NCI-H2081 (cell line): ENCODE results near the gene LTBP1.

Source experiments
- DNase-seq, 2 experiments: peaks; one replicate each; lab custom pipeline; 2025; lab: John Stamatoyannopoulos, UW

Gene LTBP1

DNA sequence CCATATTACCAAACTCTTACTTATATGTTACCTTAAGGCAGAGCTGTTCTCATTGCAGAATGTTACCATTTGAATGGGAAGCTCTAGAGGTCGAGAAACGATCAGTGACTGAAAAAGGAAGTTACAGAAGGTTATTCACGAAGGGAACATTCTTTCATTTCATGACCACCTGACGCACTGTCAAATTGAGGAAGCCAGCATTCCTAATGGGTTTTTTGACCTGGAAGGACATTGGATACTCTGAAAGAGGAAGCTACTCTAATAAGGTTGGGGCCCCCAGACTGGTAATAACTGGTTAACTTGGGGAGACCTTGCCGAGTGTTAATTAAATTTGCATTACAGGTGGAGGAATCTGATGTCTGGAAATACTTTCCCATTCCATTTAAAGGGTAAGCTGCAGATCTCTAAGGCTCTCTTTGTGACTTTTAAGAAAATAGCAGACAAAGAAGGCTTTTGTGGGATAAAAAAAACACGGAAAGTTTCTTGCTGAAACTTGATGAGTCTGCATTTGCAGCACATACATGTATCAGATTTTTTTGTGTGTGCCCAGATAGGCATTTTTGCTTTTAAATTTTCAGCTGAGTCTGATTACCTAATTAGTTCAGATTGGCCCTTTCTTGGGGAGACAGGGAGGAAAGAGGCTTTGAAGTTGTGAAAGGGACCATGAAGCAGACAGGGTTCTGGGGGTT, 137.1 kb downstream of the LTBP1 start:
- DNase-seq, result no peak

DNA sequence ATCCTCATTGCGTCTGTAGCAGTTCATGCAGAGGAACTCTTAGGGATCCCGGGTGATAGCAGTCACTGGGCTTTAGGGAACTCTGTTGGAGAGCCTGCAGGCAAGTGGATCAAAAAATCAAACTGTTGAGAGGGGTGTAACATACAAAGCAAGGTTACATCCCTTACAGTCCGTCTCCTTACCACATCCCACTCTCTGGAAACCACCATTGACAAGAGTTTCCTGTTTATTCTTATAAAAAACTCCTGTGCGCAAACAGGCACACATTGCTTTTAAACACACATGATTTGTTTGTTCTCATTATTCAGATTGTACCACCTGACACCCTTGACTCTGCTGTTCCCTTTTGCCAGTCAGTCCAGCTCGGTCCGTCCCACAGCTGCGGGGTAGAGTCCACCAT, 137.7 kb downstream of the LTBP1 start:
- no peak for DNase-seq

DNA sequence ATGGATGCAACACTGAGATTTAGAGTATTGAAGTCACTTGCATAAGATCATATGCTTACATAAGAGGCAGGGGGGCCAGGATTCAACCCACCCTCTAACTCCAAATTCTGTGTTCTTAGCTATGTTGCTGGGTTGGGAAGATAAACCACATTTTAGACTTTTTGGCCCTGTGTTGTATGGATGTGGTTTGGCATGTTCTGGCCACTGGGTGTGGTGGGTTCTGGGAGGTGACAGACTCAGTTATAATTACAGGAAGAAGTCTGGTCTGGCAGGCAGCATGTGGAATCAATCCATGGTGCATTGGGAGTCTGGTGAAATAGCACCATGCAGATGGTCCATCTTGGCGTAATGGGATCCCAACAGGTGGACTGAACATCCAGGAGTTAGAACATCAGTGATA, 138.9 kb downstream of the LTBP1 start:
- no peak for DNase-seq

DNA sequence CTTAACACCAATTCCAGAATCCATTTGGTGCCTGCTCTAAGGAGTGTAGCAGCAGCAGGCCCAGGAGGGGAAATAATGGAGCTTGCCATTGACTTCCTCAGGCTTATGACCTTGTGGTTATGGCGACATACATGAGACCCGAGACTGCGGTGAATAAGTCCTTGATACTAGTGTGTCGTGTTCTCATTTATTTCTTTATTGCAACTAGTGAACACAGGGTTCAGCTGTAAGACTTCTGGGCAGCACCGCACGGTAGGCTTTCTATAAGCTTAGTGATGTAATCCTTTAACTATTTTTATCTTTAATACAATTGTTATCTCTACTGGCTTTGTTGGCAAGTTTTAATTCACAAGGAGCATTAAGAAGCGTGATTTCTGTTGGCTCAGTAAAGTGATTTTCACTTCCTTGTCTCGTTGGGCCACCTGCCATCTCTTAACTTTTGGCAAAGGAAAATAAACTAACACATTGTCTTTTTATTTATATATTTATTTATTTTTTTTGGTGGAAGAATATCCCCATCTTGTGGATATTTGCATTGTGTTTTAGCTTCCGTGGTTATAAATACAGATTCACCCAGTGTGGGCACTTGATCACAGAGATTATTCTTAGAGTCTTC, 139.8 kb downstream of the LTBP1 start:
- DNase-seq, result no peak

DNA sequence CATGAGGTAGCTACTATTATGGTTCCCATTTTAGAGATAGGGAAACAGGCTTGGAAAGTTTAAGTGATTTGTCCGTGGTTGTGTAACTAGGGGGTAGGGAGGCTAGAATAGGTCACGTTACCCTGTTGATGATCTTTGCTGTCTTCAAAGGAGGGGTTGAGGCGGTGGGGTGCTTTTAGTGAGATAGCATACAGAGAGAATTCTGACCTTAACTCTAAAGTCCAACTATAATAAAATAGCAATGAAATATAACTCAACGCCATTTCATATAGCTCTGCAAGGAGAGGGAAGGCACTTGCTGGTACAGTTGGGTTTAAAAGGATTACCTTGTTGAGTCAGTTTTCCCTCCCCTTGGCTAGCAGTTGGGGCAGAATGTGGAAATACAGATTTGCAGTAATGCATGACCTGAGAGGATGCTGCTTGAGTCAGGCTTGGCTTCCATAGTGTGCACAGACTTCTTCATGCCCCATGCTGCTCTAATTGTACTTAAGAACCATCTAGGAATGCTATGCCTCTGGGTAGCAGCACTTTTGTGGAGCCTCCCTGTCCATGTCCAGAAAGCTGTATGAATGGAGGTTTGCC, 143.9 kb downstream of the LTBP1 start:
- DNase-seq, result no peak

GRCh38 chr2:33091541-33092123, 144.9 kb downstream of the LTBP1 start:
- no peak for DNase-seq

- no peak for DNase-seq
Observed at GRCh38 chr2:33093283-33093993, 146.7 kb downstream of the LTBP1 start.

GRCh38 chr2:33094303-33094702, 147.6 kb downstream of the LTBP1 start:
- no peak for DNase-seq

DNA sequence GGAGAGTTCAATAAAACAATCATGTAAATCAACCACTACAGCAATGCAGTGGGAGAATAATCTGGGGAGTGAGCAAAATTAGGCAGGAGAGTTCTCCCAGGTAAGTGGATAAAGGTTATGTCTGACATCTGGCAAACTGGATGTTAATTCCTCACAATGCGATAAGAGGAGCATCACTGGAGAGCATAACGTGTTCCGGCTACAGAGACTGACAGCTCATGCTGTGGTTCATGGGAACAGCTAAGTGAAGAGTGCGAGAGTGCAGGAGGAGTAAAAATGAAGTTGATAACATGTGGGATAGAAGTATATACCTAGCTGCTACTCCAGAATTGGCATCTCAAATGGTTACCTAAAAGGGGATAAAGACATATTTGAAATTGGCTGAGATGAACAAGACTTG, 153.2 kb downstream of the LTBP1 start:
- DNase-seq, result no peak

DNA sequence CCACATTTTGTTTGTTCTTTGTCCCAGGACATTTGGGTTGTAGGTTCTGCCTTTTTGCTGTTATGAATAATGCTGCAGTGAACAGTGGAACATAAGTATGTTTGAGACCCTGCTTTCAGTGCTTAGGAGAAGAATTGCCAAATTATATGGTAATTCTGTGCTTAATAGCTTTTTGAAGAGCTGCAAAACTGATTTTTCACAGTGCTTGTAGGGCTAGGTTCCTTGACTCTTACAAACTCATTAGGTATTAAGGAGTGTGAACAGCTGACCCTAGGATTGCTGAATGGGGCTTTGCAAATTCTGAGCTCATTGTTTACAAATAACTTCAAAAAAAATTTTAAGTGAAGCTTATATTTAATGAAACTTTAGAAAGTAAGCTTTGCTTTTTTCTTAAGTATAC, 154.2 kb downstream of the LTBP1 start:
- DNase-seq, result no peak

DNA sequence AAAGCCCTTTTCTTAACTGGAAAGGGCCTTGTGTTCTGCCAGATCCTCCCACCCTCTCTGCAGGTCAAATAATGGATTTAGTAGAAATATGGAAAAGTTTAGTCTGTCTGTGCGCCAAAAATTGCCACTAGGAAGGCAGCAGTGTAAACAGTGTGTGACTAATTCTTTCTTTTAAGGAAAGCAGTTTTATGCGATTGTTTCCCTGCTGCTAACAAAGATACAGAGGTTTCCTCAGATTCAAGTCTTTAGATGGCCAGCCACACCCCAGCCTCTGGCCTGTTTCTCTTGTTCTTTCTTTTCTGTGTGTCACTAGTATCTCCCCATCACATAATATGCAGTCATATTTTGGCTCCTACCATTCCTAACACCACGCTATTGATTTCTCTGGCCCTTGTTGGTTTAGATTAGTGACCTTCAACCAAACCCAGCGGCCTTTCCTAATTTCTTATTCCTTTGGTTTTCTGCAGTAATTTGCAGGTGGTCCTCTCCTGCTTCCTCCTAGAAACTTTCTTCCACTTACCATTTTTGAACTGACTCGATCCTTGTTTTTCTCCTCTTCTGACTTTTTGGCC, 157.4 kb downstream of the LTBP1 start:
- no peak for DNase-seq

DNA sequence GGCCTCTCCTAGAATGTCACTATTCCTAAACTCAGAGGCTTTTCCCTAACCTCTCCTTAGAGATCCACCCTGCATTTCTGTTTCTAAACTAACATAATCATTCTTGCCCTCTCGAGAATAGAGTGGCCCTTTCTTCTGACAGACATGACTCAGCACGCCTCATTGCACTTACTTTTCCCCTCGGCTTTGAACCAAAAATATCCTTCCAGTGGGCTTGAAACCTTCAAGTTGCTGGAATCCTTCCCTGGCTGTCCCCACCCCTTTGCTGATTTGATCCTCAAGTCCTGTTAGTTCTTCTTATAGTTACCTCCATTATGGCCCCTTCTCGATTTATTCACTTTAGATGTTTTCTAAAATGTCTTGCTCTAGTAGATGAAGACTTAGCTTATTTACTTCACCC, 158.0 kb downstream of the LTBP1 start:
- DNase-seq, result no peak

DNA sequence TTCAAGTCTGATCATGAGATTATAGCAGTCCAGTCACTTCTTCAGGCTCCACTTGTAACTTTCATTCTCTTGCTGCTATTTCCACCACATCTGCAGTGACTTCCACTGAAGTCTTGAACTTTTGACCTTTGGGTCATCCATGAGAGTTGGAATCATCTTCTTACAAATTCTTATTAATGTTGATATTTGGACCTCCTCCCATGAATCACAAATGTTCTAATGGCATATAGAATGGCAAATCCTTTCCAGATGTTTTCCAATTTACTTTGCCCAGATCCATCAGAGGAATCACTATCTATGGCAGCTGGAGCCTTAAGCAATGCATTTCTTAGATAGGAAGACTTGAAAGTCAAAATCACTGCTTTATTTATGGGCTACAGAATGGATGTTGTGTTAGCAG, 159.4 kb downstream of the LTBP1 start:
- no peak for DNase-seq

GRCh38 chr2:33107690-33108482, 161.1 kb downstream of the LTBP1 start:
- no peak for DNase-seq

DNA sequence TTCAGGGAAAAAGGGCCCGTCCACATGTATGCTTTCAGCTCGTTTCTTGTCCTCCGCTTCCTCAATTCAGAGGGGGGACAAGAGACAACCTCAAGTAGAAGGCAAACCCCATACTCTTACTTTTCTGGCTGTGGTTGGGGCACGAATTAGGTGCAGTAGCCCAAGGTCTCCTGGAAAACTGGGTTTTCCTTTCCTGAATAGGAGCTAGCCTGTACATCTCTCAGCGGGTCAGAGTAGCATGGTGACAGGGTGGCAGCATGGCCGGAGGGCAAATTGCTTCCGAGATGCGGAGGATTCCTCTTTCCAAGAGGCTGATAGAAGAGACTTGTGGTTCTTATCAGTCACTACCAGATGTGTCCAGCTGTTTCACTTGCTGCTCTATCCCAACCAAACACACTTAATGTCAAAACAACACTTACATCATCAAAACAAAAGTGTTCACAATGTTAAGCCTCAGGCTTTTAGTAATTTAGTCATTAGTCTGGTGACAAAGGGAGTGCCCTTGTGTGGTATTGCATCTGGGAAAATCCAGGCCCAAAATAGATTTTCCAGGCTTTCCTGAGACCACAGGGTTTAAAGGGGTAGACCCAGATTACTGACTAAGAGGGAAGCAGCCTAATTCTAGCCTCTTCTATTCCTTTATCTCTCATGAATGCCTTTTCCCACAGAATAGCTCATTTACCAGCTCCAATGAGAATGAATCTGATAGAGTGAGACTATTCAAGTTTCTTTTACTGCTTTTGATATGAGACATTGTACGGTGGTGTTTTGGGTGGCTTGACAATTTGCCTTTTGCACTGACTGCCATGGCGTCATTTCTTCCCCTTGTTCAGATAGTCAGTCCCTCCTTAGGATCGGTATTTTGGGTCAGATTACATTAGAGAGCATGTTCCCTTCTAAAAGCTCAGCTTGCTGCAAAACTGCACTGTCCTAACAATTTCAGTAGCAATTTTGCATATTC, 162.0 kb downstream of the LTBP1 start:
- no peak for DNase-seq

DNA sequence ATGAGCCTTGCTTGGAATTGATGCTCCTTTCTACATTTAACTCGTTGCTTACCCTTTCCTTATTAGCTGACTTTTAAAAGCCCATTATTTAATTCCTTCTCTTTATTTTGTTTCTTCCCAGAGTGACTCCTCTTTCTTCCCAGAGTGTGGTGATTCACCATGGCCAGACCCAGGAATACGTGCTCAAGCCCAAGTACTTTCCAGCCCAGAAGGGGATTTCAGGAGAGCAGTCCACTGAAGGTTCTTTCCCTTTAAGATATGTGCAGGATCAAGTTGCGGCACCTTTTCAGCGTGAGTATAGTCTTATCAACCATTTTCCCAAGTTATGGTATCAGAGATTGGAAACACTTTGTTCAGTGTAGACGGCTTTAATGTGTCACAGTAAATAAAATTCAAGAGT, 163.7 kb downstream of the LTBP1 start:
- no peak for DNase-seq

DNA sequence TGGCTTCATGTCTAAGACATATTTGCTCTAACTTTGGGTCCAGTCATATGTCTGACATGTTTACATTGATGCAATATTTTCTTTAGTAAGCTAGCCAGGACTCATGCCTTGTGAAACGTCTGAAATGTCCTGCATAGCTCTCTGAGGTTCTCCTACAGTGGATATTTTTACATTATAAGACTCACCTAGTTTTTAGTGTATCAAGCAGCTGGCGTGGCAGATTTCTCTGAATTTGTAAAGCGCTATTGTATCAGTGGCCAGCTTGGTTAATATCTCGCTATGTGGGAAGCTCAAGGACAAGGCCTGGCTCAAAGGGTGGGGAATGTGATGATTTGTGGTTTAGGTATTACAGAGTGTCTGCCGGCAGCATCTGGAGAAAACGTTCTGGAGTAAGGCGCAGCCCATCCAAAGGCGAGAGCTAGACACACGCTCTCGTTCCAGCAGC, 164.3 kb downstream of the LTBP1 start:
- no peak for DNase-seq

DNA sequence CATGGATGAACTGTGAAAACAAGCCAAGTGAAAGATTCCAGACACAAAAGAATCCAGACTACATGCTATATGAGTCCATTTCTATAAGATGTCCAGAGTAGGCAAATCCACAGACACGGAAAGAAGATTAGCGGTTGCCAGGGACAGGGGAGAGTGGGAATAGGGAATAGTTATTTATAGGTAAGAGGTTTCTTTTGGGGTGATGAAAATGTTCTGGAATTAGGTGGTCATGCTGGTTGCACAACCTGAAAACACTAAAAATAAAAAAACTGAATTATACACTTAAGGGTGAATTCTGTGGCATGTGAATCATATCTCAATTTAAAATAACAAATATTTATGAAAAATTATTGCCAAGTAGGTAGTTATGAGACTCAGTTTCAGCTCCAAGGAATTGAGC, 168.4 kb downstream of the LTBP1 start:
- no peak for DNase-seq

DNA sequence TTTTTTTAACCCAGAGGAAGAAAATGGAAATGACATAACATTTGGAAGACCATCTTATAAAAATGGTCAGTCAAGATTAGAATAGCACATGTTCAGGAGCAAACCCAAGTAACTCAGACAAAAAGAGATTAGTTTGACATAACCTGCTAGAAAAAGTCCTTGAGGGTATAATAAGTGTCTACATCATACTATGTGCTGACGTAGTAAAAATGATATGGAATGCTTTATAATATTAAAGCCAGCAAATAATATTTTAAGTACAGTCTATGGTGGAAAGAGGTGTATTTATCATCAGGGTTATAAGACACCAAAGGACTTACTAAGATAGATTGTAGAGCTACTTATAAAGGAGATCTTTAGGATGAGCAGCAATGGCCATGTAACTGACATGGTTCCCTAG, 169.0 kb downstream of the LTBP1 start:
- DNase-seq, result no peak

- DNase-seq, result no peak
Observed at GRCh38 chr2:33116799-33117198, 170.0 kb downstream of the LTBP1 start.
